Hepatocyte (in vitro differentiated cells): Measurements from ENCODE around the gene ETV6. TPM values are rescaled to one million over a fixed set of nuclear protein-coding genes. Genes with fewer than 3 reads are reported as not detected.
A peak's percentile ranks its signal among the peaks of the same experiment; 100 is the strongest.

ENCODE experiments used
- DNase-seq: peaks from one replicate; pipeline ENCODE4 v3.0.0-alpha.2; 2016; ENCODE audit warnings: low spot score
- H2AFZ ChIP-seq: fragments of 200-600 bp; sonication (generic); 2 replicates; pipeline ENCODE4 v1.6.0; 2016; ENCODE audit warnings: antibody characterized with exemption, mild to moderate bottlenecking
- H3K27ac ChIP-seq: fragments of 200-600 bp; sonication (generic); 2 replicates; pipeline ENCODE4 v1.5.1; 2016; ENCODE audit warnings: mild to moderate bottlenecking
- H3K27me3 ChIP-seq: fragments of 200-600 bp; sonication (generic); 2 replicates; pipeline ENCODE4 v1.6.1; 2016
- H3K36me3 ChIP-seq: fragments of 200-600 bp; sonication (generic); replicated peaks from 2 replicates; pipeline ENCODE4 v1.5.1; 2016; ENCODE audit warnings: low read depth; ENCODE audit not compliant: insufficient read depth
- H3K4me1 ChIP-seq: fragments of 200-600 bp; sonication (generic); 2 replicates; pipeline ENCODE4 v1.5.1; 2016; ENCODE audit warnings: mild to moderate bottlenecking, moderate library complexity; ENCODE audit not compliant: insufficient read depth
- H3K4me2 ChIP-seq: fragments of 200-600 bp; sonication (generic); 2 replicates; pipeline ENCODE4 v1.6.0; 2016
- H3K4me3 ChIP-seq: fragments of 200-600 bp; sonication (generic); 2 replicates; pipeline ENCODE4 v1.5.1; 2016; ENCODE audit warnings: mild to moderate bottlenecking
- H3K79me2 ChIP-seq: fragments of 200-600 bp; sonication (generic); 2 replicates; pipeline ENCODE4 v1.6.0; 2017; ENCODE audit warnings: mild to moderate bottlenecking
- H3K9me2 ChIP-seq: fragments of 200-600 bp; sonication (generic); replicated peaks from 2 replicates; pipeline ENCODE4 v1.6.0; 2017; ENCODE audit warnings: mild to moderate bottlenecking; ENCODE audit not compliant: insufficient read depth
- H3K9me3 ChIP-seq: fragments of 200-600 bp; sonication (generic); 2 replicates; pipeline ENCODE4 v1.5.1; 2016; ENCODE audit warnings: low read depth, mild to moderate bottlenecking
- H4K20me1 ChIP-seq: fragments of 200-600 bp; sonication (generic); 2 replicates; pipeline ENCODE4 v1.6.0; 2016; ENCODE audit warnings: mild to moderate bottlenecking; ENCODE audit not compliant: insufficient read depth, poor library complexity, severe bottlenecking
- EZH2 ChIP-seq: fragments of 200-600 bp; sonication (generic); IDR thresholded peaks from 2 replicates; pipeline ENCODE4 v1.6.1; 2016; ENCODE audit warnings: antibody characterized with exemption, mild to moderate bottlenecking, borderline replicate concordance
- EZH2phosphoT487 ChIP-seq: fragments of 200-600 bp; sonication (generic); IDR thresholded peaks from one replicate; pipeline ENCODE4 v1.6.1; 2018; ENCODE audit warnings: antibody characterized with exemption, mild to moderate bottlenecking, low read depth, moderate library complexity; ENCODE audit not compliant: unreplicated experiment, severe bottlenecking
- WGBS: methylation state at CpG from one replicate; pipeline ENCODE4 v1.1.6; 2016; ENCODE audit warnings: low lambda C conversion rate; ENCODE audit errors: missing lambda C conversion rate; 5-methylcytosine and 5-hydroxymethylcytosine counted together
- polyA plus RNA-seq: library from polyadenylated mRNA; unstranded; fragments of >200 nt; fragmentation: Nextera tagmentation; extraction: Ambion mirVana; gene quantifications from 2 replicates; pipeline ENCODE4 v1.2.1, GENCODE V29; 2016
- total RNA-seq: library from RNA; depleted of rRNA; stranded (reverse); fragments of >200 nt; gene quantifications from 2 replicates; pipeline ENCODE4 v1.2.3, GENCODE V29; 2014
- TF ChIP-seq, protein P1 (sequence below): fragments of 200-600 bp; sonication (generic); IDR thresholded peaks from 2 replicates; pipeline ENCODE4 v1.5.1; 2016; ENCODE audit warnings: antibody characterized with exemption, mild to moderate bottlenecking; ENCODE audit not compliant: poor library complexity

ETV6 gene
- total and polyA plus RNA-seq, 2 experiments from 2014 or later: 8.0 to 9.7 TPM

DNA sequence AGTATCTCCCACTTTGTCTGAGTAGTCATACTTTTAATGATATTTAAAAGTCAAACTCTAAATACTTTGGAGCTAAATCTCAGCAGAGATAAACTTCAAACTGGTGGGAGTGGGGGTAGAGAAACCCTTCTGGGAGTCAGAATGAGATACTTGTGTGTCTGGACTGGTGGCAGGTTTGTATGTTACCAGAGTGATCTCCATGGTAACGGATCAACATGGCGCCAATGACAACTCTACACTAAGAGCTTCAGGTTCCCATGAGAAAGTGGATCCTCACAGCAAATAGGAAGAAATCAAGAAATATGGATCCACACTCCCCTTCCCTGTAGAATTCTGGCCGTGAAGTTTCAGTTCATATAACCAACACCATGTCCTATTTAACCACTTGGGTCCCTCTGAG is 121.9 kb downstream of the ETV6 start:
- no peaks in the 10 kb centered on the region for H4K20me1 ChIP-seq
- H3K4me3 ChIP-seq: no peak overlapping the region
- H2AFZ ChIP-seq: no peak overlapping the region
- WGBS: 93% methylated on average over 3 of the region's 3 CpGs
- TF ChIP-seq EZH2 (no peak), EZH2phosphoT487 (no peak)
- TF ChIP-seq, protein P1, sequence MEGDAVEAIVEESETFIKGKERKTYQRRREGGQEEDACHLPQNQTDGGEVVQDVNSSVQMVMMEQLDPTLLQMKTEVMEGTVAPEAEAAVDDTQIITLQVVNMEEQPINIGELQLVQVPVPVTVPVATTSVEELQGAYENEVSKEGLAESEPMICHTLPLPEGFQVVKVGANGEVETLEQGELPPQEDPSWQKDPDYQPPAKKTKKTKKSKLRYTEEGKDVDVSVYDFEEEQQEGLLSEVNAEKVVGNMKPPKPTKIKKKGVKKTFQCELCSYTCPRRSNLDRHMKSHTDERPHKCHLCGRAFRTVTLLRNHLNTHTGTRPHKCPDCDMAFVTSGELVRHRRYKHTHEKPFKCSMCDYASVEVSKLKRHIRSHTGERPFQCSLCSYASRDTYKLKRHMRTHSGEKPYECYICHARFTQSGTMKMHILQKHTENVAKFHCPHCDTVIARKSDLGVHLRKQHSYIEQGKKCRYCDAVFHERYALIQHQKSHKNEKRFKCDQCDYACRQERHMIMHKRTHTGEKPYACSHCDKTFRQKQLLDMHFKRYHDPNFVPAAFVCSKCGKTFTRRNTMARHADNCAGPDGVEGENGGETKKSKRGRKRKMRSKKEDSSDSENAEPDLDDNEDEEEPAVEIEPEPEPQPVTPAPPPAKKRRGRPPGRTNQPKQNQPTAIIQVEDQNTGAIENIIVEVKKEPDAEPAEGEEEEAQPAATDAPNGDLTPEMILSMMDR: no peak
- no peak for DNase-seq
- H3K27me3 ChIP-seq: no peaks in the 10 kb centered on the region
- H3K79me2 ChIP-seq: peaks cover 32% of the 10 kb centered on the region
- H3K36me3 ChIP-seq: no peaks in the 10 kb centered on the region
- H3K4me1 ChIP-seq: peaks cover 21% of the 10 kb centered on the region
- H3K27ac ChIP-seq: peak overlapping the region; percentile 15
- no peaks in the 10 kb centered on the region for H3K9me3 ChIP-seq
- H3K9me2 ChIP-seq: no peaks in the 10 kb centered on the region
- H3K4me2 ChIP-seq: no peak overlapping the region

DNA sequence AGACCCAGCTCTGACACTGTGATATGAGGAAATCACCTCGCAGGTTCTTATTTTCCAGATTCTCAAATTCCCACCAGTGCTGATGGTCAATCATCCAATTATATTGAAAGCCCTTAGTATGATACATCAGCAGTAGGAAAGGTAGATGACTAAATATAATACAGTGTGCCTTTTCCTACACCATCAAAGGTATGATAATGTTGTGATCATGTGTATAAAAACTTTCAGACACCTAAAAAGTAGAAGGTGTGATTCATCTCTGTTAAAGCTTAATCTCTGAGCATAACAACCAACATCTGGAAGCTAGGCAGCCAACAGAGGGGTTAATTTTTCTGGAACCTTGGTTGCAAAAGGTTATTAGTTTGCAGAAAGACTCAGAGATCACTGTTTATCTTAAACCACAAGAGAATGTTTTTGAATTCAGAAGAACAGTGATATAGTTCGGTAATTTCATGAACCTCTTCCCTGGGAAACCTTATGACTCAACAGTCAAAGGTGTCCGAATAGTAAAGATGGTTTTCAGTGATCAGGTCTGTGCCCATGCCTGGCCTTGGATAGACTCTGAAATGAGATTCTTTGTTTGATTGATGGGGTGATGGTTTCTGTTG is 122.5 kb downstream of the ETV6 start:
- 84% methylated on average over 3 of the region's 3 CpGs for WGBS
- no peak for DNase-seq
- TF ChIP-seq, protein P1: no peak
- TF ChIP-seq EZH2 (no peak), EZH2phosphoT487 (no peak)
- Histone ChIP-seq H3K9me3 (no peaks in the 10 kb centered on the region), H3K4me1 (peaks cover 15% of the 10 kb centered on the region), H2AFZ (no peak overlapping the region), H3K4me3 (no peak overlapping the region), H3K36me3 (no peaks in the 10 kb centered on the region), H3K27ac (peak overlapping the region; percentile 15), H3K27me3 (no peaks in the 10 kb centered on the region), H3K79me2 (peaks cover 33% of the 10 kb centered on the region), H3K4me2 (no peak overlapping the region), H4K20me1 (no peaks in the 10 kb centered on the region), H3K9me2 (no peaks in the 10 kb centered on the region)

DNA sequence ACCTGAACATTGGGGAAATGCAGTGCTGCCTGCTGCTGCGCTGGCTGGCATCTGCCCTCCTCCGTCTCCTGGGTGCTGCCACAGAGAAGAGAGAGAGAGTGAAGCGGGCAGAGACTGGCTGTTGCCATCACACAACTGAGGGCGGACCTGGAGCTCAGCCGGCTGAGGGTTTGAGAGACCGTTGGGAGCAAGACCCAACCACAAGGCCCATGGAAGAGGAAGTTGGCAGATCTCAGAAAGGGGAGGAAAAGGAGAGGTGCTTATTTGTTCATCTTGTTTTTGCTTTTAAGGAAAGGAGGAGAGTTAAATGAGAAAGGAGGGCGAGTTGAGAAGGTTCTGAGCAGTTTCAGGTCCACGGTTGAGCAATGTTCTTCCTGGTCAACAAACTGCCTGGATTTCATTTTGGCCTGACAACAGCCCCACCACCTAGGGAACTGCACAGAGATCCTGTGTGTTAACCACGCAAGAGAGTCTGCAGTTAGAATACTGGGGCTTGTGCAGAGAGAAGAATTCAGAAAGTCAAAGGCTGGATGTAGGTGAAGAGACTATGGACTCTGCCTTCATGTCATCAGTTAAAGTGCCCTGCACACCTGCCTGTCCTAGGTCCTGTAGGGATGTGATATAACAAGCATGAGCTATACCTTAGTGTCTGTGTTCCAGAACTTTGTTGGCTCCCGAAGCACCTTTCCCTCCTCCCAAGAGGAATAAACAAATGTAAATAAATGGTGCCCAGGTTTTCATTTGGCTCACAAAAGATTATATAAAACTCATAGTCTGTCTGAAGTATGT is 124.6 kb downstream of the ETV6 start:
- Histone ChIP-seq H3K9me3 (no peaks in the 10 kb centered on the region), H3K4me2 (no peak overlapping the region), H4K20me1 (no peaks in the 10 kb centered on the region), H3K79me2 (peaks cover 31% of the 10 kb centered on the region), H3K36me3 (no peaks in the 10 kb centered on the region), H2AFZ (no peak overlapping the region), H3K4me3 (no peak overlapping the region), H3K4me1 (peaks cover 25% of the 10 kb centered on the region), H3K9me2 (no peaks in the 10 kb centered on the region), H3K27ac (peak overlapping the region; percentile 29), H3K27me3 (no peaks in the 10 kb centered on the region)
- DNase-seq: no peak
- 94% methylated on average over 10 of the region's 10 CpGs for WGBS
- TF ChIP-seq, protein P1: no peak
- TF ChIP-seq EZH2 (no peak), EZH2phosphoT487 (no peak)
